Activated naive CD4-positive, alpha-beta T cell treated with Interleukin-2 at 50 U/mL for 16 hours (primary cell): Measurements from ENCODE around the gene RIMS4.

Source experiments
- DNase-seq: peaks from one replicate; pipeline ENCODE4 v3.0.0-alpha.2; 2020

RIMS4 gene

GRCh38 chr20:44716309-44717106 lies 93.8 kb downstream of the RIMS4 start:
- DNase-seq: no peak

- DNase-seq: no peak
These were observed 94.6 kb downstream of the RIMS4 start for GRCh38 chr20:44715499-44716308.

GRCh38 chr20:44714701-44715498 lies 95.4 kb downstream of the RIMS4 start, which contains the start of gene CCN5:
TSS of gene CCN5 (plus strand) at chr20:44715369. CDS start at chr20:44715391, 22 bp downstream.
- no peak for DNase-seq

GRCh38 chr20:44714102-44714700 lies 96.1 kb downstream of the RIMS4 start:
- DNase-seq: no peak

- no peak for DNase-seq
These were observed 99.1 kb downstream of the RIMS4 start for GRCh38 chr20:44711237-44711636.

- DNase-seq: no peak
These were observed 100.5 kb downstream of the RIMS4 start for GRCh38 chr20:44709797-44710196.

- DNase-seq: no peak
These were observed 101.0 kb downstream of the RIMS4 start for GRCh38 chr20:44709380-44709779.

GRCh38 chr20:44707018-44707579 lies 103.2 kb downstream of the RIMS4 start:
- DNase-seq: no peak

GRCh38 chr20:44706301-44707017 lies 103.9 kb downstream of the RIMS4 start:
- DNase-seq: no peak

GRCh38 chr20:44705364-44706094 lies 104.8 kb downstream of the RIMS4 start:
- no peak for DNase-seq

- DNase-seq: no peak
These were observed 105.8 kb downstream of the RIMS4 start for GRCh38 chr20:44704551-44704971.

GRCh38 chr20:44703956-44704488 lies 106.3 kb downstream of the RIMS4 start:
- DNase-seq: no peak

- no peak for DNase-seq
These were observed 107.0 kb downstream of the RIMS4 start for GRCh38 chr20:44703183-44703925.

- DNase-seq: no peak
These were observed 107.6 kb downstream of the RIMS4 start for GRCh38 chr20:44702776-44703175.

GRCh38 chr20:44701858-44702256 lies 108.5 kb downstream of the RIMS4 start:
- no peak for DNase-seq
